Lung microvascular endothelial cell (primary cell): ENCODE data around the gene MYO9B. TPM values are rescaled to one million over a fixed set of nuclear protein-coding genes. Genes with fewer than 3 reads are reported as not detected.

Source experiments
- DNase-seq, 2 donors: peaks; one replicate each; pipeline versions ENCODE4 v3.0.0 to v3.0.0-alpha.2; 2010; ENCODE audit warnings: low read depth in 2 of 2
- total RNA-seq: library from RNA; depleted of rRNA; stranded (reverse); fragments of >200 nt; gene quantifications from 2 replicates; pipeline ENCODE4 v1.2.1, GENCODE V29; 2014

The MYO9B gene
- total RNA-seq, 1 donor from 2014 or later = 36.5 TPM

GRCh38 chr19:17213334-17213733, 137.8 kb downstream of the MYO9B start:
- DNase-seq = no peak

GRCh38 chr19:17214508-17215126, 139.0 kb downstream of the MYO9B start:
- no peak for DNase-seq

- peak; percentile 88 to 90 for DNase-seq
Observed at GRCh38 chr19:17215127-17215971, 139.8 kb downstream of the MYO9B start, which contains the start of gene USE1. USE1 (plus strand) TSS chr19:17215357; CDS start chr19:17215406, 49 bp downstream.

GRCh38 chr19:17216058-17216670, 140.6 kb downstream of the MYO9B start:
- DNase-seq = no peak

GRCh38 chr19:17219286-17219685, 143.7 kb downstream of the MYO9B start:
- no peak for DNase-seq

GRCh38 chr19:17220207-17220758, 144.7 kb downstream of the MYO9B start:
- DNase-seq = peak in 1 of 2 donors; percentile 76

- no peak for DNase-seq
Observed at GRCh38 chr19:17225053-17225452, 149.5 kb downstream of the MYO9B start.

GRCh38 chr19:17226002-17226933, 150.7 kb downstream of the MYO9B start, which contains the start of gene OCEL1:
OCEL1 (plus strand) TSS chr19:17226226; CDS start chr19:17226248, 22 bp downstream.
- peak; percentile 98 to 99 for DNase-seq

GRCh38 chr19:17227798-17228367, 152.3 kb downstream of the MYO9B start:
- DNase-seq = no peak

- DNase-seq = no peak
Observed at GRCh38 chr19:17229890-17230289, 154.3 kb downstream of the MYO9B start.

GRCh38 chr19:17232258-17232657, 156.7 kb downstream of the MYO9B start:
- DNase-seq = no peak

GRCh38 chr19:17234911-17235299, 159.3 kb downstream of the MYO9B start:
- peak; percentile 35 to 52 for DNase-seq

GRCh38 chr19:17235300-17235970, 159.9 kb downstream of the MYO9B start:
- DNase-seq = peak; percentile 84 to 91

- DNase-seq = peak in 1 of 2 donors; percentile 71
Observed at GRCh38 chr19:17235971-17236777, 160.6 kb downstream of the MYO9B start.

GRCh38 chr19:17236811-17237543, 161.4 kb downstream of the MYO9B start:
- no peak for DNase-seq

- no peak for DNase-seq
Observed at GRCh38 chr19:17237747-17238706, 162.4 kb downstream of the MYO9B start.
